ENCODE results near the gene ARHGEF4. TPM values are rescaled to one million over a fixed set of nuclear protein-coding genes. Genes with fewer than 3 reads are reported as not detected.

The ARHGEF4 gene
- total and polyA plus RNA-seq, 2 donors = 2.9 to 6.5 TPM

- H3K36me3 ChIP-seq (ENCODE audit: control insufficient read depth in 2 of 2, insufficient read depth in 2 of 2, low read length in 1 of 2) = no peaks in the 10 kb centered on the region
- H3K27ac ChIP-seq (ENCODE audit: low read depth in 1 of 2, low read length in 1 of 2) = no peak overlapping the region
- no peak for DNase-seq (ENCODE audit: low read depth in 6 of 9, low spot score in 9 of 9)
- peaks cover 0 to 8% of the 10 kb centered on the region in 2 donors for H3K27me3 ChIP-seq (ENCODE audit: control insufficient read depth in 2 of 2, insufficient read depth in 1 of 2, low read length in 1 of 2)
- H3K9me3 ChIP-seq (ENCODE audit: control insufficient read depth in 2 of 2, insufficient read depth in 1 of 2, low read length in 1 of 2) = no peaks in the 10 kb centered on the region
- H3K4me1 ChIP-seq (ENCODE audit: control insufficient read depth in 2 of 2, insufficient read depth in 2 of 2, low read length in 2 of 2) = no peaks in the 10 kb centered on the region
- H3K4me3 ChIP-seq (ENCODE audit: low read length in 2 of 2) = no peak overlapping the region
Observed at GRCh38 chr2:131014141-131014540, 177.4 kb downstream of the ARHGEF4 start.

DNA sequence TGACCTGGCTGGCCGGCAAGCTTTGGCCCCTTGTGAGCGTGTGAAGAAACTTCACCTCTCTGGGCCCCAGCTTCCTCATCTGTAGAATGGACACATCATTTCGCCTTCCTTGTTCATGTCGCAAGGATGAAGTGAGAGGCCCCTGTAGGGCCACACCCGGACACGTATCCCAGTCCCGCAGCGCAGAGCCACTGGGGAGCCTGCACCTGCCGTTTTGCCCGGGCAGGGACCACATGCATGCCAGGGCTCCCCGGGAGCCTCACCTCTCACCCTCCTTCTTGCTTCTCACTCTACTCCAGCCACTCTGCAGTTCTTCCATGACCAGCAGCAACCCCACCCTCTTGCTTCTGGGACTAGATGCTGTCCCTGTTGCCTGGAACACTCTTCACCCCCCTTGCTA lies 179.1 kb downstream of the ARHGEF4 start:
- H3K27ac ChIP-seq (ENCODE audit: low read depth in 1 of 2, low read length in 1 of 2) = no peak overlapping the region
- H3K36me3 ChIP-seq (ENCODE audit: control insufficient read depth in 2 of 2, insufficient read depth in 2 of 2, low read length in 1 of 2) = no peaks in the 10 kb centered on the region
- WGBS = 98% methylated on average over 11 of the region's 11 CpGs
- H3K9me3 ChIP-seq (ENCODE audit: control insufficient read depth in 2 of 2, insufficient read depth in 1 of 2, low read length in 1 of 2) = no peaks in the 10 kb centered on the region
- DNase-seq (ENCODE audit: low read depth in 6 of 9, low spot score in 9 of 9) = no peak
- H3K4me1 ChIP-seq (ENCODE audit: control insufficient read depth in 2 of 2, insufficient read depth in 2 of 2, low read length in 2 of 2) = no peaks in the 10 kb centered on the region
- H3K27me3 ChIP-seq (ENCODE audit: control insufficient read depth in 2 of 2, insufficient read depth in 1 of 2, low read length in 1 of 2) = peaks cover 0 to 8% of the 10 kb centered on the region in 2 donors
- no peak overlapping the region for H3K4me3 ChIP-seq (ENCODE audit: low read length in 2 of 2)

GRCh38 chr2:131016826-131017741 lies 180.4 kb downstream of the ARHGEF4 start:
- DNase-seq (ENCODE audit: low read depth in 6 of 9, low spot score in 9 of 9) = no peak
- Histone ChIP-seq H3K36me3 (ENCODE audit: control insufficient read depth in 2 of 2, insufficient read depth in 2 of 2, low read length in 1 of 2) (no peaks in the 10 kb centered on the region), H3K4me3 (ENCODE audit: low read length in 2 of 2) (no peak overlapping the region), H3K27ac (ENCODE audit: low read depth in 1 of 2, low read length in 1 of 2) (no peak overlapping the region), H3K9me3 (ENCODE audit: control insufficient read depth in 2 of 2, insufficient read depth in 1 of 2, low read length in 1 of 2) (no peaks in the 10 kb centered on the region), H3K27me3 (ENCODE audit: control insufficient read depth in 2 of 2, insufficient read depth in 1 of 2, low read length in 1 of 2) (peaks cover 0 to 8% of the 10 kb centered on the region in 2 donors), H3K4me1 (ENCODE audit: control insufficient read depth in 2 of 2, insufficient read depth in 2 of 2, low read length in 2 of 2) (no peaks in the 10 kb centered on the region)
- WGBS = 62% methylated on average over 8 of the region's 8 CpGs

GRCh38 chr2:131022731-131023130 lies 186.0 kb downstream of the ARHGEF4 start:
- Histone ChIP-seq H3K4me3 (ENCODE audit: low read length in 2 of 2) (no peak overlapping the region), H3K27ac (ENCODE audit: low read depth in 1 of 2, low read length in 1 of 2) (no peak overlapping the region), H3K9me3 (ENCODE audit: control insufficient read depth in 2 of 2, insufficient read depth in 1 of 2, low read length in 1 of 2) (peaks cover 0 to under 1% of the 10 kb centered on the region in 2 donors), H3K27me3 (ENCODE audit: control insufficient read depth in 2 of 2, insufficient read depth in 1 of 2, low read length in 1 of 2) (peaks cover 0 to 3% of the 10 kb centered on the region in 2 donors), H3K36me3 (ENCODE audit: control insufficient read depth in 2 of 2, insufficient read depth in 2 of 2, low read length in 1 of 2) (no peaks in the 10 kb centered on the region), H3K4me1 (ENCODE audit: control insufficient read depth in 2 of 2, insufficient read depth in 2 of 2, low read length in 2 of 2) (no peaks in the 10 kb centered on the region)
- WGBS = 100% methylated on average over 1 of the region's 1 CpG
- no peak for DNase-seq (ENCODE audit: low read depth in 6 of 9, low spot score in 9 of 9)

GRCh38 chr2:131023758-131024157 lies 187.0 kb downstream of the ARHGEF4 start:
- H3K4me1 ChIP-seq (ENCODE audit: control insufficient read depth in 2 of 2, insufficient read depth in 2 of 2, low read length in 2 of 2) = no peaks in the 10 kb centered on the region
- no peaks in the 10 kb centered on the region for H3K36me3 ChIP-seq (ENCODE audit: control insufficient read depth in 2 of 2, insufficient read depth in 2 of 2, low read length in 1 of 2)
- no peak for DNase-seq (ENCODE audit: low read depth in 6 of 9, low spot score in 9 of 9)
- H3K9me3 ChIP-seq (ENCODE audit: control insufficient read depth in 2 of 2, insufficient read depth in 1 of 2, low read length in 1 of 2) = peaks cover 0 to 2% of the 10 kb centered on the region in 2 donors
- peaks cover 0 to 3% of the 10 kb centered on the region in 2 donors for H3K27me3 ChIP-seq (ENCODE audit: control insufficient read depth in 2 of 2, insufficient read depth in 1 of 2, low read length in 1 of 2)
- H3K27ac ChIP-seq (ENCODE audit: low read depth in 1 of 2, low read length in 1 of 2) = no peak overlapping the region
- H3K4me3 ChIP-seq (ENCODE audit: low read length in 2 of 2) = no peak overlapping the region
- 98% methylated on average over 1 of the region's 1 CpG for WGBS

GRCh38 chr2:131026919-131027318 lies 190.2 kb downstream of the ARHGEF4 start:
- no peak for DNase-seq (ENCODE audit: low read depth in 6 of 9, low spot score in 9 of 9)
- peaks cover 0 to 13% of the 10 kb centered on the region in 2 donors for H3K27me3 ChIP-seq (ENCODE audit: control insufficient read depth in 2 of 2, insufficient read depth in 1 of 2, low read length in 1 of 2)
- H3K27ac ChIP-seq (ENCODE audit: low read depth in 1 of 2, low read length in 1 of 2) = no peak overlapping the region
- peaks cover 0 to 2% of the 10 kb centered on the region in 2 donors for H3K9me3 ChIP-seq (ENCODE audit: control insufficient read depth in 2 of 2, insufficient read depth in 1 of 2, low read length in 1 of 2)
- no peaks in the 10 kb centered on the region for H3K36me3 ChIP-seq (ENCODE audit: control insufficient read depth in 2 of 2, insufficient read depth in 2 of 2, low read length in 1 of 2)
- H3K4me3 ChIP-seq (ENCODE audit: low read length in 2 of 2) = no peak overlapping the region
- no peaks in the 10 kb centered on the region for H3K4me1 ChIP-seq (ENCODE audit: control insufficient read depth in 2 of 2, insufficient read depth in 2 of 2, low read length in 2 of 2)
- 51% methylated on average over 5 of the region's 5 CpGs for WGBS

- Histone ChIP-seq H3K4me1 (ENCODE audit: control insufficient read depth in 2 of 2, insufficient read depth in 2 of 2, low read length in 2 of 2) (no peaks in the 10 kb centered on the region), H3K9me3 (ENCODE audit: control insufficient read depth in 2 of 2, insufficient read depth in 1 of 2, low read length in 1 of 2) (peaks cover 0 to 2% of the 10 kb centered on the region in 2 donors), H3K36me3 (ENCODE audit: control insufficient read depth in 2 of 2, insufficient read depth in 2 of 2, low read length in 1 of 2) (no peaks in the 10 kb centered on the region), H3K4me3 (ENCODE audit: low read length in 2 of 2) (no peak overlapping the region), H3K27me3 (ENCODE audit: control insufficient read depth in 2 of 2, insufficient read depth in 1 of 2, low read length in 1 of 2) (peaks cover 0 to 21% of the 10 kb centered on the region in 2 donors), H3K27ac (ENCODE audit: low read depth in 1 of 2, low read length in 1 of 2) (no peak overlapping the region)
- DNase-seq (ENCODE audit: low read depth in 6 of 9, low spot score in 9 of 9) = no peak
- 94% methylated on average over 12 of the region's 12 CpGs for WGBS
Observed at GRCh38 chr2:131027566-131028528, 191.1 kb downstream of the ARHGEF4 start.

DNA sequence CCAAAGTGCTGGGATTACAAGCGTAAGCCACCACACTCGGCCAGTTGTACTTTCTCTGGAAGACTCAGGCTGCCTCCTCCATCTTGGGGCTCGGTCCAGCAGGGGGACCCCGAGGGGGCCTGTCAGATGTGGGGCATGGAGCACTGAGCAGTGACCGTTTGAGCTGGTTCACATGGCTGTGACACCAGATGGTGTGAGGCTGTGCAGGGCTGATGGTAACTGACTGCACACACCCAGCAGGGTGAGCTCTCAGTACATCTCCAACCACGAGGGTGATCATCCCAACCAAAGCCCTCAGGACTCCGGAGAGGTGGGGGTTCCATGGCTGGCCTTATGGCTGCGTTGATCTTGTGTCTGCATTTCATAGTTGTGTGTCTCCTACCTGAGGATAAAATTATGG lies 193.1 kb downstream of the ARHGEF4 start:
- H3K4me1 ChIP-seq (ENCODE audit: control insufficient read depth in 2 of 2, insufficient read depth in 2 of 2, low read length in 2 of 2) = peaks cover 0 to 8% of the 10 kb centered on the region in 2 donors
- peaks cover 10 to 39% of the 10 kb centered on the region in 2 donors for H3K27me3 ChIP-seq (ENCODE audit: control insufficient read depth in 2 of 2, insufficient read depth in 1 of 2, low read length in 1 of 2)
- no peaks in the 10 kb centered on the region for H3K36me3 ChIP-seq (ENCODE audit: control insufficient read depth in 2 of 2, insufficient read depth in 2 of 2, low read length in 1 of 2)
- DNase-seq (ENCODE audit: low read depth in 6 of 9, low spot score in 9 of 9) = no peak
- 80% methylated on average over 8 of the region's 8 CpGs for WGBS
- no peak overlapping the region for H3K4me3 ChIP-seq (ENCODE audit: low read length in 2 of 2)
- peaks cover 0 to 2% of the 10 kb centered on the region in 2 donors for H3K9me3 ChIP-seq (ENCODE audit: control insufficient read depth in 2 of 2, insufficient read depth in 1 of 2, low read length in 1 of 2)
- no peak overlapping the region for H3K27ac ChIP-seq (ENCODE audit: low read depth in 1 of 2, low read length in 1 of 2)

Measured in thymus (tissue), 11 donors.